Measurements from ENCODE around the gene ARHGAP22.
"Not testable (repeated sequence)": the region's sequence is repeated elsewhere in the genome, so short reads cannot be mapped to it uniquely, and the experiment has no call there.

Gene ARHGAP22

DNA sequence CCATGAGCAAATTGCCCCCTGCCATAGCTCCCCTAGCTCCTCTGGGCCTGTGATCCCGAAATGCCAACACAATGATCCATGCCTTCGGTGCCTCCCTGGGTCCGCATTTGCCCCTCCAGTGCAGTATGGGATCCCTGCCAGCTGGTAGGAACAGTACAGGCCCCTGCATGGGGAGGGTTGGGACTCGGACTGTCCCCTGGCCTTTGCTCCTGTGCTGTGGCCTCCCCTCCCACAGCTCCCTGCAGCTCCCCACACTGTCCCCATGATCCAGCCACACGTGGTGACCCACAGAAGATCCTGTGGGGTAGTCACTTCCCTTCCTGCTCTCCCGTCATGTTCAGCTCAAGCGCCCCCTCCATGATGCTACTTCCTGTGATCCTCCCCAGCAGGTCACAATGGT is 158.1 kb downstream of the ARHGAP22 start:
- no peak for DNase-seq

DNA sequence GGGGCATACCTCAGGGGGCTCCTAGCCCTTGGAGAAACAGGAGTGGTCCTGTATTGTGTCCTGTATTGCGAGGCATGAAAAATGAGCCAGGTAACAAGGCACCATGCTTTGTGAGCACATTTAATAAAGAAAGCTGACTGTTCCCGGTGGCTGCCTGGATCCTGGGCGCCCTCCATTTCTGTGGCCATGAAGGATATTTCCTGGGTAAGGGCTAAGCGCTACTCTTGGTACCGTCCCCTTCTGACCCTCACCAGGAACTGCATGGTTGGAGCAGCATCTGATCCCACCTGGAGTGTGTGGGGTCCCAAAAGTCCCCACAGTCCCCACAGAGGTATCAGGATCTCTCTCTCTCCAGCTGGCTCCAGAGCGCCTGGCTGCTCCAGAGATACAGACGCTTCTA is 158.9 kb downstream of the ARHGAP22 start:
- DNase-seq = no peak

DNA sequence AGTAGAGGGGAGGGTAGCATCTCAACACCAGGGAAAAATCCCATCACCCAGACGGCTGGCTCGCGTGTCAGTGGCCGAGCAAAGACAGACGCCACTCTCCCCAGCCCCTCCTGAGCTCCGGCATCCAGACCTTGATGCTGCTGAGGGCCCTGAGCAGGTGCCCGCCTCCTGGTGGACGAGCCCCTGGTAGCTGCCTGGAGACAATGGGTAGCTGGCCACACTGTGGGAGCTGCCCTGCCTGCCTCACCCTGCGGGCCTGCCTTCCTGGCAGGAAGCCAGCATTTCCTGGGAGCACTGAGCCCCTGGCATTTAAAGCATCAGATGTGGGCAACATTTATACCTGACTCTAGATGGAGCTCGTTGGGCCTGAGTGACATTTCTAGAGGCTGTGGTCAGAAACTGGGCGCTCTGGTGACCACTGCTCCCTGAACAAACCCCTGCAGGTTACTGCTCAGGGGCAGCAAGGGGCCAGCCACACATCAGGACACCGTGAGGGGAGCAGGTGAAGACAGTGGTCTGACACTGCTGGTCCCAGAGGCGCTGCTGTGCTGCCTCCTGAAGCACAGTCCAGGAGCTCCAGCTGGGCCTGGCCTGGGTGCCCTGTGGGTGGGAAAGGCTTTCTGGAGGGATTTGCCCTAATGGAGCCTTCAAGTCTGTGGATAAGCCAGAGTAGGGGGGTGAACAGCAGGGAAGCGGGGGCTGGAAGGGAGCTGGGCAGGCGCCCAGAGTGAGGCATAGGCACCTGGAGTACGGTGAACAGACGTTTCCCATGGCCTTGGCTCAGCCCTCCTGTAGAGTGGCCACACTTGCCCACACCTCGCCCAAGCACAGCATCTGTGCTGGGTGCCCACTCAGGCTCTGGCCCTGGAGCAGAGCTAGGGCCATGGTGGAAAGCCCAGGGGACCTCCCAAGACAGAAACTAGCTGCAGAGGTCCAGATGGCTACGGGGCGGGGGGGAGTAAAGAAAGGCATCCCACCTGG is 159.7 kb downstream of the ARHGAP22 start:
- DNase-seq = no peak

DNA sequence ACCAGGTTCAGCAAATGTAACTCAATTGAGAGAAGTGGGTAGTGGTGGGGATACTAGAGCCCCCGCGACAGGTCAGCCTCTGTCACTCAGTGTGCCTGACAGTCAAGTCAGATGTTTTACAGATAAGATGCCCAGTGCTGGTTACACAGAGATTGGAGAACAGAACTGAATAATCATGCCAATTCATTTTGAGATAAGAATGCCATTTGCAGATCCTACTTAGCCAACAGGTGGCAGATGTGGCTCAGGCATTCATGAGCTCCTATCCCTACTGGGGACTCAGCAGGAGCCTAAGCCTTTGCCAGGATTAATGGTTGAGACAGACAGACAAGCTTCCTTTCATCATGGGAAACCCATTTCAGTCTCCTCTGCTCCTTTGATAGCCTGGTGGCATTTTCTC is 160.6 kb downstream of the ARHGAP22 start:
- DNase-seq = no peak

DNA sequence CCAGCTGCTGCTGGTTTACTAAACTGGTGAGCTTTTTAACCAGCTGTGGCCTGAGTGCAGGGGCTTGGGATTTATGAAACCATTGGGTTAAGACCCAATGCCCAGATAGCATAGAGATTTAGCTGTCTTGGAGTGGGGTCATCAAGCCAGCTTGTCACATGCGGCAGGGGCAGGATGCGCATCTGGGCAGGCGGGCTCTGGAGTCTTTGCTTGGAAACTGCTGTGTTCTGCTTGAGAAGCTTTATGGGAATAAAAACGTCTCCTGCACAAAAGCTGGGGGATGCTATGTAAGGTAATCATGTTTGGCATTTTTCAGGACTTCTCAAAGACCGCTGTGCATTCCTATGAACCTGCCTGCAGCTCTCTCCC is 162.1 kb downstream of the ARHGAP22 start:
- DNase-seq = no peak

DNA sequence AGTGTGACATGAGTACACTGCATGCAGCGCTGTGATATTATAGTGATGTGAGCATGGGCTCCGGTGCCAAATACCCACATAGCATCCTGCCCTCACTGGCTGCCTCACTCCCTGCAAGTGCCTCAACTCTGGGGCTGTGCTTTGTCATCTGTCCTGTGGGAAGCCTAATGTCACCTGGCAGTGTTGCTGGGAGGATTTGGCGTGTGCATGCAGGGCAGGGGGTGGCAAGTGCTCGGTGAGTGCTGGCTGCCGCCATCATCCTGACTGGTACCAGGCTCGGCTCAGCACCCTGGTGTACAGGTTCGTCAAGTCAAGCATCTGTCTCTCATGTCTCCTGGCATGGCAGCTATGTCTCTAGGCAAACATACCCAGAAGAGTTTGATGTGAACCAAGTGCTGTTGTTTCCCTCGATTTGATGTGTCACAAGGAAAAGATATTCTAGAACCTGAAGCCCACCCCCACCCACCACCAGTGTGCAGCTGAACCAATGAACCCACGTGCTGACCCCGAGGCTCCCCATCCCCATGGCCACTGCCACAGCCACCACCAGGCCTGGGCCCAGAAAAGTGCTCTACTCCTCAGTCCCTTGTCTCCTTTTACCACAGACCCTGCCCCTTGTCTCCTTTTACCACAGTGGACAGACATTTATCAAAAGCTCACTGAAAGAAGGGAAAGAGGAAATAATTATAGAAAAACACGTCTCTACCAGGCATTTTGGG is 162.6 kb downstream of the ARHGAP22 start:
- no peak for DNase-seq

DNA sequence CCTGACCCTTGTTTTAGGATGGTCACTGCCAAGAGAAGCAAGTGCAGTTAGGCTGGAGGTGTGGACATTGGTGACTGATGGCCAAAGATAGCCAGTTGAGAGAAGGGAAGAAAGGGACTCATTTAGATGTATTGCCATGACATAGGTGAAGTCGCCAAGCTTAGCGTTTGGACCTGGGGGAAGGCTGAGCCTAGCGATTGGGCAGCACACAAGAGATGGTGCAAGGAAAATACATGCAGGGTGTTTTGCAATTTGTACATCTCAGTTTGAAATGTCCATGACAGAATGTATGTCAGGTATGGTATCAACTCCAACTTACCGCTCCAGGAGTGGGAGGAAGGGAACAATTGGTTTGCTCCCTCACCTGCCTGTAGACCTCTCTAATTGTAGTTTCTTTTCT is 164.1 kb downstream of the ARHGAP22 start:
- no peak for DNase-seq

DNA sequence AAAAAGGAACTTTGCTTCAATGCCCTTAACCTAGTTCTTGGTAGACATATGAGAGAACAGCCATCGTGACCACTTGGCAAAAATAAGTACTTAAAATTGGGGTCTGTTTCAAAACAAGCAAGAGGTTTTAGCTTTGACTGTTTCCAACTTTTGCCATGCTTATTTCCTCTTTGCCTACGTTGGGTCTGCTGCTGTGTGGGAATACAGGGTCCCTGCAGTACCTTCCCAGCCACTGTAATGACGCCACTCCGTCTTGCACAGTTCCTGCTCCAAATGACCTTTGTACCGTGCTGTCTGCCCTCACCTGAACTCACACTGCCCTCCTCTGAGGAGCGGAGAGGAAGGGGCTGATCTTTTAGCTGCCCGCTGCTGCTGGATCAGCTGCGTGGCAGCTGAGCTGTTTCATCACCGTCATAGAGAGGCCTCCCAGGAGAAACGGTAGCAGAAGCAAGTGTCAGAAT is 165.3 kb downstream of the ARHGAP22 start:
- DNase-seq = no peak

DNA sequence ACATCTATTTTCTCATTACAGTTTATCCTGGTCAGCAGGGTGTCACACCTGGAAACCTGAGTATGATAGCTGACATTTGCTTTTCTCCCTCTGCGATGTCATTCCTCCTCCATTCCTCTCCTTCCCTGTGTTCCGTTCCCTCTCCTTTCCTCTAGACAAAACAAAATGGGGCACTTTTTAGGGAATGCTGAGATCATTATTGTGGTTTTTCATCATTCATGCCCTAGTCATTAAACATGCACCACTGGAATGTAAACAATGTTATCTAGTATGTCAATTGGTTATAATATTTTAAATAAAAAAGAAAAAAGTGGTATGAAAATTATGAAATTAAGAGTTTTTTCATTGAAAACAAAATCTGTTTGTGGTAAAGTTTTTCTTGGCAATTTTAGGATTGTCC is 165.8 kb downstream of the ARHGAP22 start:
- no peak for DNase-seq

DNA sequence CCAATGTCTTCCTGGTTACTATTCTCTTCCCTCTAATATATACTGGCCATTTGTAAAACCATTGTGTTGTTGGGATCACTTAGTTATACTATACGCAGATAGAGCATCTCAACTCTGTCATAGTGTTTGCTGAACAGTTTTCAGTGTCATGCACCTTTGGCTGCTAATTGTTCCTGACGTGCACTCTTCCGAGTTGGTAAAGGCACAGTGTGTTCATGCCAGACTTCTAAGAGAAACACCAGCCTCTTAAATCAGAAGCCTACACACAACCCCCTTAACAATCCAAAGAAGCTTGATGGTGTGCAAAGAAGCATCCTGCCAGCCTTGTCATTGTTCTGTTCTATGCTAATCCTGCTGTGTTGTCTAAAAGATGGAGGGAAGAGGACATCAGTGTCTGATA is 167.3 kb downstream of the ARHGAP22 start:
- no peak for DNase-seq

DNA sequence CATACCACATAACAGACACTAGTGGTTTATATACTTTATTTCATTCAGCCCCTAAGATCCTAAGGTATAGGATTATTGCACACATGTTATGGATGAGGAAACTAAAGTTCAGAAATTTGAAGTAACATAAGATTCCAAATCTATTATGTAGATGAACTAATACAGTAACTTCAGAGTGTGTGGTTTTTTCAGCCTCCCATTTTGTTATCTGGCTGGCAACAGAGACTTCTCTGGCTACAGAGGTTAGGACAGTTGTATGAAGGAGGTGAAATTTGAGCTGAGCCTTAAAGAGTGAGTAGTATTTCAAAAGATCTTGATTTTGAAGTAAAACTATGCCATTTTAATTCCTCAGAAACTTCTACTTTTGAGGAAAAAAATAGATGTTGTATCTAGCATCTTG is 173.0 kb downstream of the ARHGAP22 start:
- DNase-seq = no peak

DNA sequence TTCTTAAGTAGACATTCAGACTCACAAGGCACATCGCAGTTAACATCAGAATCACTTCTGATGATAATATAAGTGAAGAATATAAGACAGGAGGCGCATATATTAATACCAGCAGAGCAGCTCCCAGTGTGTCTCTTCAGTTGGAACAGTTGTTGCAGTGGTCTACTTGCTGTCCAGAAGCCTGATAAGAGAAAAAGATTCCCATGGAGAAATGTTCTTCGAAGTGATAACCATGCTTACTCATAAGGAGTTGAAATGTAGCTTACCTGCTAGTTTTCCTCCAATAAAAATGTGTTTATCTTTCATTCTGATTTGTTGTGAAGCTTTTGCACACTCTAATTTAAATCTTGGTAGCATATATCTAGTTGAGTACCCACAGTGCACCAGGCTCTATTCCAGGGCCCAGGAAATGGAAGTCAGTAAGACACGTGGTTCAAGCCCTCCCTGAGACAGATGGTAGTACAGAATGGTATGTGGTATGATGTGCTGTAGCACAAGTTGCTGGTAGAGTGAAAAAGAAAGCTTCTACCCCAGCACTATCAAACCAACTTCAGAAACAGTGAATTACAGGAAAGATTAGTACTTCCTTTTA is 174.4 kb downstream of the ARHGAP22 start:
- DNase-seq = no peak

DNA sequence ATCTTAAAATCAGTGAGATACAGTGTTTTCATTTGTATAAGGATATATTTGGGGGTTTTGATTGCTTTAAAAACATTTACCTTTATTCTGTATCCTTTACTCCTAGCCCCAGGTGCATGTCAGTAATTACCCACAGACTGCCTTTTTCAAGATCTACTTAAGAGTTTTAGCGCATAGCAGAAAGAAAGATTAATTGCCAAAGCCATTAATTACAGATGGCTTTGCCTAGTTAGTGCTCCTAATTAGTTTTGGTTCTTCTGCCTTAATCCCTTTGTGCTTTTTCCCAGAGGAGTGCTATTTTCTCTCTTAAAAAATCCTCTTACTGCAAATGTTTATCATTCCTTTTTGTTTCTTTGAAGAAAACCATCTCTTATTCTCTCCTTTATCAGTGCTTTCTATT is 175.6 kb downstream of the ARHGAP22 start:
- DNase-seq = no peak

DNA sequence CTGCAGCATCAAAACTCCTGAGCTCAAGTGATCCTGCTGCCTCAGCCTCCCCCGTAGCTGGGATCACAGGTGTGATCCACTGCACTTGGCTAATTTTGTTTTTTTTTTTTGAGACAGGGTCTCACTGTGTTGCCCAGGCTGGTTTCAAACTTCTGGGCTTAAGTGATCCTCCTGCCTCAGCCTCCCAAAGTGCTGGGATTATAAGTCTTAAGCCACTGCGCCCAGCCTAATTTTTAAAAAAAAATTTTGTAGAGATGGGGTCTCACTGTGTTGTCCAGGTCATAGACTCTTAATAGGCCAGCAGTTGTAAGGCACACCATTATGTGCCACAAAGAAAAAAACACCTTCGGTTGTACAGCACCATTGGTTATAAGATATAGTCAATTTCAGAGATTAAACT is 176.0 kb downstream of the ARHGAP22 start:
- DNase-seq = no peak

DNA sequence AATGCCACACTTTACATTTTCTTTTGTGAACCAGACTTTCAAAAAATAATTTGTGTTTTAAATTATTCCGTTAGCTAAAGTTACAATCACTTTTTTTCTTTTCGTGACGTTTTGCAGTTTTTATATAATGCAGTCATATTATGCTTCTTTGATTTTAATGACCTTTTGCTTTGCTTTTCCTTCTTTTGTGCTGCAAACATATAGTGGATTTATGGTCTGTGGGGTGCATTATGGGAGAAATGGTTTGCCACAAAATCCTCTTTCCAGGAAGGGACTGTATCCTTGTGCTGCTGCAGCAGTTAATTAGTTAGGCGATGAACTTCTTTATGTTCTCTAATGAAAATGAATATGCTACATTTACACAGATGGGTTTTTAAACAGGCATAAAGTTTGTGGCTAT is 181.0 kb downstream of the ARHGAP22 start:
- no peak for DNase-seq

DNA sequence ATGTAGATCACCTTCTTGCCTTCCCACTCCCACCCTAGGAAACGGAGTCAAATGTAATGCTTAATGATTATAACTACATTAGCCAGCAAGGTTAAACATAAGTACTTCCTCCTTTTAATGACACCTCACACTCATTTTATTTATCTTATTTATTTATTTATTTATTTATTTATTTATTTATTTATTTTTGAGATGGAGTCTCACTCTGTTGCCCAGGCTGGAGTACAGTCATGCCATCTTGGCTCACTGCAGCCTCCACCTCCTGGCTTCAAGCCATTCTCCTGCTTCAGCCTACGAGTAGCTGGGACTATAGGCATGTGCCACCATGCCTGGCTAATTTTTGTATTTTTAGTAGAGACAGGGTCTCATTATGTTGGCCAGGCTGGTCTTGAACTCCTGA is 183.0 kb downstream of the ARHGAP22 start:
- not testable (repeated sequence) for DNase-seq

DNA sequence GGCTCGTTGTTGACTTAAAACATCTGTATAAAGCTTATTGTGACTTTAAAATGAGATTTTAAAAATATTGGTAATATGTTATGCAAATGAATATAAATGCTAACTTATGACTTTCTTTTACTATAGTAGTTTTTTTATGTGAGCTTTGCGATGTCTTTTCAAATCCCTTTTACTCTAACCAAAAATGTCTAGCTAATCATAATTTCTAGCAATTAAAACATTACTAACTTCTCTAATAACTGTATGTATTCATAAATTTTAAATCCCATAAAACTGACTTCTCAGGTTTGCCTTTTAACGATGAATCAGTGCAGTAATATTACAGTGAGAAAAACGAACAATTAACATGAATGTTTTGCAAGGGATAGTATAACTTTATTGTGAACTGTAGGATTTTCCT is 185.2 kb downstream of the ARHGAP22 start:
- no peak for DNase-seq

DNA sequence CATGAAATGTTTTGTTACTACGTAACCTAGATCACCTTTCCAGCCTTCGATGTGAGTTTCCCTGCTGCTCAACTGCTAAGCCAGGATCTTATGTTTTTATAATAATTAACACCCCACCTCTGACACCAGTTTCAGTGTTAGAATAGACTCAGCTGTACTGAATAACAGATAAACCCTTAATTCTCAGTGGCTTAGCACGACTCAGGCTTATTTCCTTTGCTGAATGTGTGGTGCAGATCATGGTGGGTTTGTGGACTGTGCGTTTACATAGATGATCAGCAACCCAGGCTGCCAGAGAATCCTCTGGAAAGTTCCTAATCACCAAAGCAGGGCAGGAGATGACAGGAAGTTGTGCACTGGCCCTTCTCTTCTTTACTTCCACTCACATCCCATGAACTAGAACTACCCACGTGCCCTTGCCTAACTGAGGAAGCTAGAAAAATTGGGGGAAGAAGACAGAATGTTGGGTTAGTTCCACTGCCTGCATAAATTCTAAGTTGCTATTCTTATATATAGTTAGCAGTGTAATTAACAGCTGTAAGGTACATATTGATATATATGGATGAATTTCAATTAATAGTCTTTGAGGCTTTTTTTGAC is 186.6 kb downstream of the ARHGAP22 start:
- no peak for DNase-seq

DNA sequence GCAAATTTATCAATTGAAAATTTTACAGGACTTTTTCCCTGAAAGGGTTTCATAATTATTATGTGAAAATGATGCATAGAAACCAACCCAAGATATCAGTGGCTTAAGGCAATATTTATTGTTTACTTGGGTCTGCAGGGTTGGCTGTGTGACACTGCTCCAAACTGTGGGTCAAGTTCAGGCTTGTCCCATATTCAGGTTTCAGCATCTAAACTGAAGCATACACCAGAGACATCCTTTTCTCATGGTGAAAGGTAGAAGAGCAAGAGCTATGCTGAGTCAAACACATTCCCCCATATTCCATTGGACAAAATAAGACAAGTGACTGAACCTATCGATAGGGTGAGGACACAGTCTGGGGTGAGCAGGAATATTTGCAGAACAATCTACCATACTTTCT is 187.5 kb downstream of the ARHGAP22 start:
- DNase-seq = no peak

DNA sequence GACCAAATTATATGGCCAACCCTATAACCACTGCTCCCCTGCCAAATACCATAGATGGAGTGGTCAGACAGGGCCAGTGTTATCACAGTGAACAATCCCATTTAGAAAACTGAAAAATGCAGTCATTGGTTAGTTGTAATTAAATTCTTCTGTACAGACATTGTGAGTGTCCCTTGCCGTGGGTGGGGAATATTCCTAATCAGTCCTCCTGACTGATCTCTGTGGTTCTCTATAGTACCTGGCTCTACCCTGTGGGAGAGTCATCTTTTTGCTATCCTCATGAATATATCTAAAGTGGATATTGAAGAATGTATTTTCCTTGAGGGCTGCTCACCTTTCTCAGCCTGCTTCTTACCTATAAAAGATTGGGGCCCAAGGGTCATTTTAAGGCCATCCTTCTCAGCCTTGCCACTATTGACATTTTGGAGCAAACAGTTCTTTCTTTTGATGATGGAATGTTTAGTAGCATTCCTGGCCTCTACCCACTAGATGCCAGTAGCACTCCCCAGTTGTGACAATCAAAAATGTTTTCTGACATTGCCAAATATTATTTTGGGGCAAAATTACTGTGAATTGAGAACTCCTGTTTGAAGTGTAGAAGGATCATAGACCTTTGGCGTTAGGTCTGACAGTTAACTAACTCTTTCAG is 188.2 kb downstream of the ARHGAP22 start:
- DNase-seq = no peak

DNA sequence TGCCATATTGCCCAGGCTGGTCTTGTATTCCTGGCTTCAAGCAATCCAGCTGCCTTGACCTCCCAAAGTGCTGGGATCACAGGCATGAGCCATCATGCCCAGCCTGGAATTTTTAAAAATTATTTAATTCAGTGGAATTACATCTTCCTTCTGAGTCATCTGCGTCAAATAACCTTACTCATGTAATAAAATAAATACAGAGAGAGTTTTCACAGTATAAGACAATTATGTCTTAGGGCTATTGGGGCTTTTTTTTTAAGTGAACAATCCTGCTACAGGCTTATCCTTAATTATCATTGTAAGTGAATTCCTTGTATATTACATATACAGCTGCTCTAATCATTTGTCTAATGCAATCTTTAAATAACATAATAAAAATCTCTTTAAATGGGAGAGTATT is 190.1 kb downstream of the ARHGAP22 start:
- no peak for DNase-seq

DNA sequence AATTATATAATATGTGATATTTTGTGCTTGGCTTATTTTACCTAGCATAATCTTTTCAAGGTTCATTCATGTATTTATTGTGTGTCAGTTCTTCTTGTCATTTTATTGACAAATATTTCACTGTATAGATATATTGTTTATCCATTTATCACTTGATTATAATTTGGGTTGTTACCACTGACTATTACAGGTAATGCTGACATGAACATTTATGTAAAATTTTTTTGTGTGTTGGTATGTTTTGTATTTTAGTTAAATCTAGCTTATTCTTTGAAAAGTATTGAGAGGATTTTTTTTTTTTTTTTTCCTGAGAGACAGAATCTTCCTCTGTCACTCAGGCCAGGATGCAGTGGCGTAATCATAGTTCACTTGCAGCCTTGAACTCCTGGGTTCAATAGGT is 190.7 kb downstream of the ARHGAP22 start:
- no peak for DNase-seq

DNA sequence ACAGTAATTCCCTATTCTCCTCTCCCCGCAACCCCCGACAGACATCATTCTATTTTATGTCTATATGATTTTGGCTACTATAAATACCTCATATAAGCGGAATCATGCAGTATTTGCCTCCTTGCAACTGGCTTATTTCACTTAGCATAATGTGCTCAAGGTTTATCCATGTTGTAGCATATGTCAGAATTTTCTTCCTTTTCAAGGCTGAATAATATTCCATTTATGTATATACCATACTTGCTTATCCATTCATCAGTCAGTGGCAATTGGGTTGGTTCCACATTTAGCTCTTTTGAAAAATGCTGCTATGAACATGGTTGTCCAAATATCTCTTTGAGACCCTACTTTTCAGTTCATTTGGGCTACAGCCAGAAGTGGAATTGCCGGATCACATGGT is 191.9 kb downstream of the ARHGAP22 start:
- no peak for DNase-seq
